HCT116 (cell line): ENCODE data around the gene KCNJ8. TPM values are rescaled to one million over a fixed set of nuclear protein-coding genes. Genes with fewer than 3 reads are reported as not detected.

Experiments used
- ATAC-seq: fragments of 200-7000 bp; cut with Tn5 transposase; 2 replicates; pipeline ENCODE4 v1.9.1; 2020; ENCODE audit warnings: mild to moderate bottlenecking, moderate library complexity
- BruUV-seq: library from RNA; stranded (reverse); fragments of 400-500 nt; replicated peaks from 2 replicates; lab custom pipeline; 2021; lab: Mats Ljungman, UMichigan
- CTCF ChIA-PET: fragments of 300-600 bp; sonication (Branson Sonifier 250); formaldehyde crosslinking; loops from one replicate; lab custom pipeline; 2021; ENCODE audit warnings: antibody characterized with exemption; lab: Charles Lee
- POLR2A ChIA-PET: fragments of 300-600, 350-600 bp; sonication (Branson Sonifier 250); formaldehyde crosslinking; loops from one replicate; lab custom pipeline; 2021; ENCODE audit warnings: antibody characterized with exemption; lab: Charles Lee
- RAD21 ChIA-PET, 2 experiments: fragments of 300-600 bp; sonication (Branson Sonifier 250); formaldehyde crosslinking; loops; one replicate each; lab custom pipeline; 2023; ENCODE audit warnings: low total read pairs in 2 of 2; ENCODE audit not compliant: uncharacterized antibody in 2 of 2, unreplicated experiment in 2 of 2, low non-redundant PET in 1 of 2; lab: Charles Lee
- DNase-seq: peaks from one replicate; pipeline ENCODE4 v3.0.0-alpha.2; 2010; ENCODE audit warnings: low read depth, low spot score
- H2AFZ ChIP-seq: fragments of 200-600 bp; shearing (Covaris generic), sonication (generic); 2 replicates; pipeline ENCODE4 v1.6.1; 2017; ENCODE audit warnings: low read depth, mixed run types, mixed read lengths, antibody characterized with exemption, low read length; ENCODE audit not compliant: poor library complexity, severe bottlenecking
- H3K27ac ChIP-seq: 2 replicates; pipeline ENCODE4 v1.5.1; 2012; ENCODE audit warnings: low read depth, low read length
- H3K27me3 ChIP-seq: fragments of 200-600 bp; sonication (generic); 2 replicates; pipeline ENCODE4 v1.6.1; 2016; ENCODE audit warnings: mixed run types, low read length, mixed read lengths; ENCODE audit not compliant: insufficient read depth
- H3K36me3 ChIP-seq, 2 experiments: fragments of 200-500 bp in 1 of 2; fragments of 200-600 bp in 1 of 2; sonication (Bioruptor generic) in 1 of 2; sonication (generic) in 1 of 2; 2 replicates each; pipeline versions ENCODE4 v1.5.1 to v1.6.1; 2014 to 2016; ENCODE audit warnings: low read length in 2 of 2, inconsistent platforms in 1 of 2, mixed read lengths in 1 of 2, mixed run types in 1 of 2; ENCODE audit not compliant: insufficient read depth in 2 of 2, control insufficient read depth in 1 of 2
- H3K4me1 ChIP-seq, 2 experiments: fragments of 200-600 bp in 1 of 2; sonication (generic) in 1 of 2; 2 replicates each; pipeline versions ENCODE4 v1.5.1 to v1.6.1; 2012 to 2017; ENCODE audit warnings: low read length in 2 of 2, inconsistent platforms in 1 of 2, mild to moderate bottlenecking in 1 of 2, mixed read lengths in 1 of 2, mixed run types in 1 of 2, moderate library complexity in 1 of 2; ENCODE audit not compliant: insufficient read depth in 2 of 2, control insufficient read depth in 1 of 2
- H3K4me2 ChIP-seq: fragments of 200-600 bp; sonication (generic); 2 replicates; pipeline ENCODE4 v1.6.1; 2017; ENCODE audit warnings: mixed run types, low read length, mixed read lengths
- H3K4me3 ChIP-seq, 2 experiments: fragments of 200-600 bp in 1 of 2; sonication (generic) in 1 of 2; replicated peaks in 1 of 2; 2 replicates each; pipeline ENCODE4 v1.5.1; 2011 to 2016; ENCODE audit warnings: low read length in 2 of 2, control low read depth in 1 of 2, low read depth in 1 of 2, mild to moderate bottlenecking in 1 of 2, mixed read lengths in 1 of 2, mixed run types in 1 of 2
- H3K79me2 ChIP-seq: fragments of 200-600 bp; sonication (generic); 2 replicates; pipeline ENCODE4 v1.6.1; 2017; ENCODE audit warnings: mild to moderate bottlenecking, mixed run types, low read length, moderate library complexity, mixed read lengths; ENCODE audit not compliant: insufficient read depth
- H3K9ac ChIP-seq: fragments of 200-600 bp; sonication (generic); 2 replicates; pipeline ENCODE4 v1.6.1; 2016; ENCODE audit warnings: low read length, mixed read lengths
- H3K9me2 ChIP-seq: fragments of 200-600 bp; sonication (generic), shearing (Covaris generic); 2 replicates; pipeline ENCODE4 v1.6.1; 2017; ENCODE audit warnings: mixed run types, mild to moderate bottlenecking, moderate library complexity; ENCODE audit not compliant: insufficient read depth
- H3K9me3 ChIP-seq, 2 experiments: fragments of 200-500 bp in 1 of 2; fragments of 200-600 bp in 1 of 2; sonication (Bioruptor generic) in 1 of 2; sonication (generic) in 1 of 2; 2 replicates each; pipeline ENCODE4 v1.6.1; 2014 to 2017; ENCODE audit warnings: low read length in 2 of 2, mixed read lengths in 2 of 2, inconsistent platforms in 1 of 2, low read depth in 1 of 2, mild to moderate bottlenecking in 1 of 2, mixed run types in 1 of 2, moderate library complexity in 1 of 2; ENCODE audit not compliant: control insufficient read depth in 1 of 2, insufficient read depth in 1 of 2
- H4K20me1 ChIP-seq: fragments of 200-600 bp; sonication (generic), shearing (Covaris generic); 2 replicates; pipeline ENCODE4 v1.6.1; 2017; ENCODE audit warnings: mixed run types, mild to moderate bottlenecking, moderate library complexity; ENCODE audit not compliant: insufficient read depth
- CBX3 ChIP-seq: IDR thresholded peaks from 2 replicates; pipeline ENCODE4 v1.6.1; 2012; ENCODE audit warnings: low read depth
- CEBPB ChIP-seq: IDR thresholded peaks from 2 replicates; pipeline ENCODE4 v1.6.1; 2012; ENCODE audit warnings: low read depth
- ELF1 ChIP-seq: IDR thresholded peaks from 2 replicates; pipeline ENCODE4 v1.6.1; 2012; ENCODE audit warnings: low read depth, borderline replicate concordance
- EZH2 ChIP-seq: fragments of 200-600 bp; sonication (generic); IDR thresholded peaks from 2 replicates; pipeline ENCODE4 v1.6.1; 2017; ENCODE audit warnings: antibody characterized with exemption, mixed run types
- EZH2phosphoT487 ChIP-seq: fragments of 200-600 bp; IDR thresholded peaks from 2 replicates; pipeline ENCODE4 v1.6.1; 2018; ENCODE audit warnings: antibody characterized with exemption, borderline replicate concordance
- FOSL1 ChIP-seq: IDR thresholded peaks from 2 replicates; pipeline ENCODE4 v1.6.1; 2012; ENCODE audit warnings: low read depth
- MAX ChIP-seq: IDR thresholded peaks from 2 replicates; pipeline ENCODE4 v1.6.1; 2012
- POLR2A ChIP-seq: IDR thresholded peaks from 2 replicates; pipeline ENCODE4 v1.7.0; 2011; ENCODE audit warnings: borderline replicate concordance; ENCODE audit not compliant: insufficient read depth, insufficient read length; ENCODE audit errors: extremely low read depth
- POLR2AphosphoS5 ChIP-seq: IDR thresholded peaks from 2 replicates; pipeline ENCODE4 v1.6.1; 2011; ENCODE audit warnings: mild to moderate bottlenecking, low read depth, low read length, moderate library complexity
- RAD21 ChIP-seq: IDR thresholded peaks from 2 replicates; pipeline ENCODE4 v1.6.1; 2012; ENCODE audit warnings: low read depth, mild to moderate bottlenecking
- SP1 ChIP-seq: IDR thresholded peaks from 2 replicates; pipeline ENCODE4 v1.6.1; 2012; ENCODE audit warnings: low read depth
- TCF7L2 ChIP-seq: IDR thresholded peaks from 2 replicates; pipeline ENCODE4 v1.7.0; 2011; ENCODE audit warnings: borderline replicate concordance, inconsistent platforms; ENCODE audit not compliant: insufficient read depth, insufficient read length; ENCODE audit errors: extremely low read depth
- YY1 ChIP-seq: IDR thresholded peaks from 2 replicates; pipeline ENCODE4 v1.6.1; 2011; ENCODE audit warnings: low read length, low read depth, moderate library complexity, mild to moderate bottlenecking; ENCODE audit not compliant: insufficient replicate concordance; ENCODE audit errors: extremely low read depth
- ZFX ChIP-seq: fragments of 450-650 bp; IDR thresholded peaks from 2 replicates; pipeline ENCODE4 v1.6.1; 2017
- ZNF274 ChIP-seq: fragments of 200-500 bp; sonication (Bioruptor generic); IDR thresholded peaks from 2 replicates; pipeline ENCODE4 v1.6.1; 2014; ENCODE audit warnings: mild to moderate bottlenecking, low read depth, low read length, inconsistent platforms
- intact Hi-C: fragments of 100-400 bp; cut with micrococcal nuclease; formaldehyde crosslinking; loops from 2 replicates; pipeline ENCODE4 v1.10.0; 2022
- total RNA-seq: library from RNA; stranded (reverse); gene quantifications from one replicate; pipeline ENCODE4 v1.2.1, GENCODE V29; 2021; ENCODE audit not compliant: unreplicated experiment
- TF ChIP-seq, protein P1 (sequence below): IDR thresholded peaks from 2 replicates; pipeline ENCODE4 v1.6.1; 2012
- TF ChIP-seq, protein P2 (sequence below), 3 experiments: fragments of 200-600 bp in 1 of 3; sonication (generic) in 1 of 3; IDR thresholded peaks in 2 of 3; conservative IDR thresholded peaks in 1 of 3; 2 replicates each; pipeline ENCODE4 v1.5.1; 2012 to 2017; ENCODE audit warnings: low read depth in 2 of 3, low read length in 2 of 3, antibody characterized with exemption in 1 of 3, borderline replicate concordance in 1 of 3, control low read depth in 1 of 3, mild to moderate bottlenecking in 1 of 3, mixed read lengths in 1 of 3, mixed run types in 1 of 3, moderate library complexity in 1 of 3; ENCODE audit not compliant: insufficient read depth in 1 of 3

The KCNJ8 gene
- total RNA-seq, 1 experiment from 2014 or later: 0.17 TPM

DNA sequence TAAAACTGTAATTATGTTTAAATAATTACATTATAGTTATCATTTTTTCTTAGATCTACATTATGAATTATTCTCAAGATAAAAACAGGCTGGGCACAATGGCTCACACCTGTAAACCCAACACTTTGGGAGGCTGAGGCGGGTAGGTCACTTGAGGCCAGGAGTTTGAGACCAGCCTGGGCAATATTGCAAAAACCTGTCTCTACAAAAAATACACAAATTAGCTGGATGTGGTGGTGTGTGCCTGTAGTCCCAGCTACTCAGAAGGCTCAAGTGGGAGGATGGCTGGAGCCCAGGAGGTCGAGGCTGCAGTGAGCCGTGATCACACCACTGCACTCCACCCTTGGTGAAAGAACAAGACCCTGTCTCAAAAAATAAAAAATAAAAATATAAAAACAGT lies 40.3 kb upstream of the KCNJ8 start:
- intact Hi-C loops: no loop called here
- Histone ChIP-seq H4K20me1 (no peaks in the 10 kb centered on the region), H3K9me2 (no peaks in the 10 kb centered on the region), H3K9me3 (no peaks in the 10 kb centered on the region), H3K4me1 (no peaks in the 10 kb centered on the region), H3K9ac (no peak overlapping the region), H3K79me2 (no peaks in the 10 kb centered on the region), H3K27ac (no peak overlapping the region), H2AFZ (no peak overlapping the region), H3K27me3 (no peaks in the 10 kb centered on the region), H3K4me3 (no peak overlapping the region), H3K36me3 (no peaks in the 10 kb centered on the region), H3K4me2 (no peak overlapping the region)
- ATAC-seq (no peak), DNase-seq (no peak)
- TF ChIP-seq FOSL1: no peak
- TF ChIP-seq YY1: no peak
- no peak for TF ChIP-seq POLR2A
- TF ChIP-seq ZFX: no peak
- no peak for TF ChIP-seq MAX
- no peak for TF ChIP-seq SP1
- TF ChIP-seq CBX3: no peak
- no peak for TF ChIP-seq POLR2AphosphoS5
- TF ChIP-seq ZNF274: no peak
- TF ChIP-seq RAD21: no peak
- no peak for TF ChIP-seq EZH2
- CTCF ChIA-PET: no interaction called here
- RAD21 ChIA-PET: no interaction called here
- POLR2A ChIA-PET: no interaction called here
- BruUV-seq: no TSS peak

DNA sequence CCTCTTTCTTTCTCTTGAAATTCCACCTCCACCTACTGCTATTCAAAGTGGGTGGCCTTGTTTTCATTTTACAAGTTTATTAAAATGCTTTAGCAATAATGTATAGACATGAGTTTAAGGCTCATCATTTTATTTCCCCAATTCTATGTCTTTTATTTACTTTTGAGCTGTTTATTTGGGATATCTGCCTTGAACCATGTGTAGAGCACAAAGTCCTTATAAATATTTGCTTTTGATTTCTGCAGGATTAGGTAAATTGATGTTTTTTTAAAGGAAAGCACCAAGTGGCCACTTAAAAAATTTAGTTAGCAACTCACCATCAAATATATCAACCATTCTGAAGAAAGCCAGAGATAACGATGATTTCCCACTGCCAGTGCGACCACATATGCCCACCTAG lies 39.8 kb upstream of the KCNJ8 start:
- DNase-seq (no peak), ATAC-seq (no peak)
- no peak overlapping the region for H2AFZ ChIP-seq
- H3K9me3 ChIP-seq: no peaks in the 10 kb centered on the region
- H3K27ac ChIP-seq: no peak overlapping the region
- H3K9me2 ChIP-seq: no peaks in the 10 kb centered on the region
- ChIA-PET CTCF (no interaction called here), POLR2A (no interaction called here), RAD21 (no interaction called here)
- intact Hi-C loops: no loop called here
- H3K4me1 ChIP-seq: no peaks in the 10 kb centered on the region
- H3K27me3 ChIP-seq: no peaks in the 10 kb centered on the region
- no peaks in the 10 kb centered on the region for H3K36me3 ChIP-seq
- BruUV-seq: no TSS peak
- no peaks in the 10 kb centered on the region for H3K79me2 ChIP-seq
- H3K9ac ChIP-seq: no peak overlapping the region
- no peak overlapping the region for H3K4me3 ChIP-seq
- H3K4me2 ChIP-seq: no peak overlapping the region
- no peaks in the 10 kb centered on the region for H4K20me1 ChIP-seq
- TF ChIP-seq SP1 (no peak), RAD21 (no peak), TCF7L2 (no peak), EZH2 (no peak), ZNF274 (no peak), ELF1 (no peak), EZH2phosphoT487 (no peak), POLR2A (no peak), CEBPB (no peak), ZFX (no peak), POLR2AphosphoS5 (no peak)
- TF ChIP-seq, protein P1, sequence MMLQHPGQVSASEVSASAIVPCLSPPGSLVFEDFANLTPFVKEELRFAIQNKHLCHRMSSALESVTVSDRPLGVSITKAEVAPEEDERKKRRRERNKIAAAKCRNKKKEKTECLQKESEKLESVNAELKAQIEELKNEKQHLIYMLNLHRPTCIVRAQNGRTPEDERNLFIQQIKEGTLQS: no peak
- TF ChIP-seq, protein P2, sequence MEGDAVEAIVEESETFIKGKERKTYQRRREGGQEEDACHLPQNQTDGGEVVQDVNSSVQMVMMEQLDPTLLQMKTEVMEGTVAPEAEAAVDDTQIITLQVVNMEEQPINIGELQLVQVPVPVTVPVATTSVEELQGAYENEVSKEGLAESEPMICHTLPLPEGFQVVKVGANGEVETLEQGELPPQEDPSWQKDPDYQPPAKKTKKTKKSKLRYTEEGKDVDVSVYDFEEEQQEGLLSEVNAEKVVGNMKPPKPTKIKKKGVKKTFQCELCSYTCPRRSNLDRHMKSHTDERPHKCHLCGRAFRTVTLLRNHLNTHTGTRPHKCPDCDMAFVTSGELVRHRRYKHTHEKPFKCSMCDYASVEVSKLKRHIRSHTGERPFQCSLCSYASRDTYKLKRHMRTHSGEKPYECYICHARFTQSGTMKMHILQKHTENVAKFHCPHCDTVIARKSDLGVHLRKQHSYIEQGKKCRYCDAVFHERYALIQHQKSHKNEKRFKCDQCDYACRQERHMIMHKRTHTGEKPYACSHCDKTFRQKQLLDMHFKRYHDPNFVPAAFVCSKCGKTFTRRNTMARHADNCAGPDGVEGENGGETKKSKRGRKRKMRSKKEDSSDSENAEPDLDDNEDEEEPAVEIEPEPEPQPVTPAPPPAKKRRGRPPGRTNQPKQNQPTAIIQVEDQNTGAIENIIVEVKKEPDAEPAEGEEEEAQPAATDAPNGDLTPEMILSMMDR (IDR thresholded peaks at IDR 0.05 in 2 of 3, conservative IDR thresholded peaks at IDR 0.05 in 1 of 3; ENCODE audit: borderline replicate concordance in 1 of 3, insufficient read depth in 1 of 3, low read depth in 2 of 3, low read length in 2 of 3): no peak
